Liver (tissue), 9 donors: ENCODE data around the gene NBEA. TPM values are rescaled to one million over a fixed set of nuclear protein-coding genes. Genes with fewer than 3 reads are reported as not detected.

Source experiments
- DNase-seq: peaks from one replicate; pipeline ENCODE4 v3.0.0-alpha.2; 2017; ENCODE audit warnings: low spot score
- H3K27ac ChIP-seq, 2 donors: one replicate each; pipeline ENCODE4 v1.7.0; 2013; ENCODE audit warnings: inconsistent platforms in 2 of 2, low read length in 2 of 2, control low read depth in 1 of 2, low read depth in 1 of 2, mild to moderate bottlenecking in 1 of 2
- H3K27me3 ChIP-seq, 4 donors: one replicate each; pipeline versions ENCODE4 v1.6.1 to v1.7.0; 2013; ENCODE audit warnings: low read length in 3 of 4, inconsistent platforms in 1 of 4, mild to moderate bottlenecking in 1 of 4, moderate library complexity in 1 of 4; ENCODE audit not compliant: control insufficient read depth in 4 of 4, insufficient read depth in 4 of 4
- H3K36me3 ChIP-seq, 4 donors: one replicate each; pipeline versions ENCODE4 v1.6.1 to v1.7.0; 2013; ENCODE audit warnings: low read length in 3 of 4, mild to moderate bottlenecking in 3 of 4, low read depth in 1 of 4, moderate library complexity in 1 of 4; ENCODE audit not compliant: control insufficient read depth in 4 of 4, insufficient read depth in 3 of 4
- H3K4me1 ChIP-seq, 4 donors: one replicate each; pipeline versions ENCODE4 v1.6.1 to v1.7.0; 2013; ENCODE audit warnings: low read length in 3 of 4, mild to moderate bottlenecking in 3 of 4, moderate library complexity in 1 of 4; ENCODE audit not compliant: control insufficient read depth in 4 of 4, insufficient read depth in 4 of 4
- H3K4me3 ChIP-seq, 3 donors: one replicate each; pipeline versions ENCODE4 v1.6.1 to v1.7.0; 2013; ENCODE audit warnings: low read length in 3 of 3, control low read depth in 1 of 3, low read depth in 1 of 3, mild to moderate bottlenecking in 1 of 3
- H3K9ac ChIP-seq, 2 donors: one replicate each; pipeline ENCODE4 v1.7.0; 2013; ENCODE audit warnings: low read length in 2 of 2, mild to moderate bottlenecking in 2 of 2, moderate library complexity in 2 of 2, control low read depth in 1 of 2, low read depth in 1 of 2
- H3K9me3 ChIP-seq, 4 donors: one replicate each; pipeline versions ENCODE4 v1.6.1 to v1.7.0; 2013; ENCODE audit warnings: low read length in 3 of 4; ENCODE audit not compliant: control insufficient read depth in 4 of 4
- CTCF ChIP-seq: fragments of 150-350 bp; IDR thresholded peaks from 2 replicates; pipeline ENCODE4 v1.5.1; 2017; ENCODE audit warnings: improper control_type of control experiment, low read depth, low read length; ENCODE audit not compliant: missing input control
- EGR1 ChIP-seq, 2 donors: IDR thresholded peaks; 2 replicates each; pipeline ENCODE4 v1.6.1; 2016 to 2018; ENCODE audit warnings: antibody characterized with exemption in 2 of 2, low read depth in 2 of 2
- FOXA1 ChIP-seq: IDR thresholded peaks from 2 replicates; pipeline ENCODE4 v1.6.1; 2016; ENCODE audit warnings: antibody characterized with exemption
- FOXA2 ChIP-seq: IDR thresholded peaks from 2 replicates; pipeline ENCODE4 v1.6.1; 2016; ENCODE audit warnings: antibody characterized with exemption
- GABPA ChIP-seq, 2 donors: IDR thresholded peaks in 1 of 2; conservative IDR thresholded peaks in 1 of 2; 2 replicates each; pipeline ENCODE4 v1.6.1; 2016; ENCODE audit warnings: antibody characterized with exemption in 2 of 2, mild to moderate bottlenecking in 1 of 2, moderate library complexity in 1 of 2
- HNF4A ChIP-seq, 2 donors: conservative IDR thresholded peaks; 2 replicates each; pipeline ENCODE4 v1.6.1; 2016; ENCODE audit warnings: antibody characterized with exemption in 2 of 2, mild to moderate bottlenecking in 2 of 2
- HNF4G ChIP-seq: IDR thresholded peaks from 2 replicates; pipeline ENCODE4 v1.6.1; 2016; ENCODE audit warnings: antibody characterized with exemption
- JUND ChIP-seq, 2 donors: IDR thresholded peaks; 2 replicates each; pipeline ENCODE4 v1.6.1; 2016; ENCODE audit warnings: antibody characterized with exemption in 2 of 2
- MAX ChIP-seq: IDR thresholded peaks from 2 replicates; pipeline ENCODE4 v1.6.1; 2016; ENCODE audit warnings: antibody characterized with exemption
- RAD21 ChIP-seq, 2 donors: IDR thresholded peaks; 2 replicates each; pipeline ENCODE4 v1.6.1; 2016; ENCODE audit warnings: antibody characterized with exemption in 2 of 2, mild to moderate bottlenecking in 2 of 2
- RXRA ChIP-seq, 2 donors: IDR thresholded peaks; 2 replicates each; pipeline ENCODE4 v1.6.1; 2017 to 2018; ENCODE audit warnings: antibody characterized with exemption in 2 of 2, mild to moderate bottlenecking in 1 of 2
- SP1 ChIP-seq: IDR thresholded peaks from 2 replicates; pipeline ENCODE4 v1.6.1; 2018; ENCODE audit warnings: antibody characterized with exemption, mild to moderate bottlenecking
- TAF1 ChIP-seq: conservative IDR thresholded peaks from 2 replicates; pipeline ENCODE4 v1.6.1; 2016; ENCODE audit warnings: antibody characterized with exemption, mild to moderate bottlenecking
- YY1 ChIP-seq: IDR thresholded peaks from 2 replicates; pipeline ENCODE4 v1.6.1; 2016; ENCODE audit warnings: antibody characterized with exemption, mild to moderate bottlenecking
- ZBTB33 ChIP-seq: IDR thresholded peaks from 2 replicates; pipeline ENCODE4 v1.6.1; 2016; ENCODE audit warnings: antibody characterized with exemption
- WGBS: extraction: QIAGEN DNeasy Blood & Tissue Kit; methylation state at CpG from one replicate; pipeline ENCODE4 v1.1.7; 2013; 5-methylcytosine and 5-hydroxymethylcytosine counted together
- polyA plus RNA-seq, 2 donors: library from polyadenylated mRNA; stranded (reverse) in 1 of 2; unstranded in 1 of 2; fragments of 200-250 nt in 1 of 2; fragments of >200 nt in 1 of 2; fragmentation: Nextera tagmentation in 1 of 2; extraction: Ambion mirVana in 1 of 2; gene quantifications; one replicate each; pipeline versions ENCODE4 v1.2.1 to v1.2.3, GENCODE V29; 2013 to 2015
- total RNA-seq, 2 donors: library from RNA; depleted of rRNA; stranded (reverse); fragments of >200 nt; gene quantifications; one replicate each; pipeline ENCODE4 v1.2.3, GENCODE V29; 2014
- TF ChIP-seq, protein P1 (sequence below): IDR thresholded peaks from 2 replicates; pipeline ENCODE4 v1.6.1; 2016; ENCODE audit warnings: antibody characterized with exemption, mild to moderate bottlenecking
- TF ChIP-seq, protein P2 (sequence below): IDR thresholded peaks from 2 replicates; pipeline ENCODE4 v1.6.1; 2016; ENCODE audit warnings: antibody characterized with exemption
- donor health status: healthy.
- donor health status: healthy.
- donor health status: healthy.
- donor health status: healthy.
- donor health status: healthy.

The NBEA gene
- total and polyA plus RNA-seq, 4 donors, result 0.24 to 3.5 (median 1.4) TPM

GRCh38 chr13:35483761-35484160 is 541.7 kb downstream of the NBEA start:
- Histone ChIP-seq H3K36me3 (no peaks in the 10 kb centered on the region), H3K4me3 (no peak overlapping the region), H3K27ac (no peak overlapping the region), H3K4me1 (no peaks in the 10 kb centered on the region), H3K27me3 (peaks cover 0 to 5% (median 2%) of the 10 kb centered on the region in 4 donors), H3K9ac (no peak overlapping the region), H3K9me3 (no peaks in the 10 kb centered on the region)
- TF ChIP-seq FOXA1 (no peak), ZBTB33 (no peak), HNF4A (conservative IDR thresholded peaks at IDR 0.05) (no peak), HNF4G (no peak), FOXA2 (no peak), CTCF (no peak), GABPA (IDR thresholded peaks at IDR 0.05 in 1 of 2, conservative IDR thresholded peaks at IDR 0.05 in 1 of 2) (no peak), RXRA (IDR thresholded peaks at IDR 0.05) (no peak), MAX (no peak), EGR1 (IDR thresholded peaks at IDR 0.05; ENCODE audit: low read depth in 2 of 2) (no peak), RAD21 (IDR thresholded peaks at IDR 0.05) (no peak), YY1 (no peak), SP1 (no peak), JUND (IDR thresholded peaks at IDR 0.05) (no peak), TAF1 (no peak)
- TF ChIP-seq, protein P1, sequence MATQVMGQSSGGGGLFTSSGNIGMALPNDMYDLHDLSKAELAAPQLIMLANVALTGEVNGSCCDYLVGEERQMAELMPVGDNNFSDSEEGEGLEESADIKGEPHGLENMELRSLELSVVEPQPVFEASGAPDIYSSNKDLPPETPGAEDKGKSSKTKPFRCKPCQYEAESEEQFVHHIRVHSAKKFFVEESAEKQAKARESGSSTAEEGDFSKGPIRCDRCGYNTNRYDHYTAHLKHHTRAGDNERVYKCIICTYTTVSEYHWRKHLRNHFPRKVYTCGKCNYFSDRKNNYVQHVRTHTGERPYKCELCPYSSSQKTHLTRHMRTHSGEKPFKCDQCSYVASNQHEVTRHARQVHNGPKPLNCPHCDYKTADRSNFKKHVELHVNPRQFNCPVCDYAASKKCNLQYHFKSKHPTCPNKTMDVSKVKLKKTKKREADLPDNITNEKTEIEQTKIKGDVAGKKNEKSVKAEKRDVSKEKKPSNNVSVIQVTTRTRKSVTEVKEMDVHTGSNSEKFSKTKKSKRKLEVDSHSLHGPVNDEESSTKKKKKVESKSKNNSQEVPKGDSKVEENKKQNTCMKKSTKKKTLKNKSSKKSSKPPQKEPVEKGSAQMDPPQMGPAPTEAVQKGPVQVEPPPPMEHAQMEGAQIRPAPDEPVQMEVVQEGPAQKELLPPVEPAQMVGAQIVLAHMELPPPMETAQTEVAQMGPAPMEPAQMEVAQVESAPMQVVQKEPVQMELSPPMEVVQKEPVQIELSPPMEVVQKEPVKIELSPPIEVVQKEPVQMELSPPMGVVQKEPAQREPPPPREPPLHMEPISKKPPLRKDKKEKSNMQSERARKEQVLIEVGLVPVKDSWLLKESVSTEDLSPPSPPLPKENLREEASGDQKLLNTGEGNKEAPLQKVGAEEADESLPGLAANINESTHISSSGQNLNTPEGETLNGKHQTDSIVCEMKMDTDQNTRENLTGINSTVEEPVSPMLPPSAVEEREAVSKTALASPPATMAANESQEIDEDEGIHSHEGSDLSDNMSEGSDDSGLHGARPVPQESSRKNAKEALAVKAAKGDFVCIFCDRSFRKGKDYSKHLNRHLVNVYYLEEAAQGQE, result no peak
- TF ChIP-seq, protein P2, sequence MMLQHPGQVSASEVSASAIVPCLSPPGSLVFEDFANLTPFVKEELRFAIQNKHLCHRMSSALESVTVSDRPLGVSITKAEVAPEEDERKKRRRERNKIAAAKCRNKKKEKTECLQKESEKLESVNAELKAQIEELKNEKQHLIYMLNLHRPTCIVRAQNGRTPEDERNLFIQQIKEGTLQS, result no peak
- DNase-seq, result no peak
- WGBS, result 95% methylated on average over 3 of the region's 3 CpGs
